ENCODE results near the gene PRDM16. TPM values are rescaled to one million over a fixed set of nuclear protein-coding genes. Genes with fewer than 3 reads are reported as not detected.

PRDM16 gene
- total and polyA plus RNA-seq, 8 donors, result 9.6 to 18.0 (median 14.7) TPM

DNA sequence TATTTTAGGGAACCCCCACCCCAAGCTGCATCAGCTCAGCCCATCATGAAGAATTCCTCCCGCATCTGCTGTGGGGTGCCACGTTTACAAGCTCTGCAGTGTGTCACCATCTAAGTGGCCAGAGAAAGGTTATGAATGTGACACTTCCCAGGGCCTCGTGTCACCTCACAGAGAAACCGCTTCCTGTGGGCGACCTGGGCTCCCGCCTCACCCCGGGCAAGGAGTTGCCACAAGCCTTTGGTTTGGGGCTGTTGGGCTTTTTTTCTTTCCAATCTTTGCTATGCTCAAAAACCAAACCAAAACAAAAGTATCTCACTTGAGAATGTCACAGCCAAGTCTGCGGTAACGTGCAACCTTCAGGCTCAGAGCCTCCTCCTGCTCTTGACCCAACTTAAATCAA, 303.3 kb downstream of the PRDM16 start:
- no peak for DNase-seq
- Histone ChIP-seq H3K36me3 (no peaks in the 10 kb centered on the region), H3K4me1 (no peaks in the 10 kb centered on the region), H3K27ac (no peak overlapping the region), H3K4me3 (no peak overlapping the region), H3K27me3 (peaks cover 0 to 70% of the 10 kb centered on the region in 2 donors), H3K9me3 (no peaks in the 10 kb centered on the region)
- TF ChIP-seq, protein P1, sequence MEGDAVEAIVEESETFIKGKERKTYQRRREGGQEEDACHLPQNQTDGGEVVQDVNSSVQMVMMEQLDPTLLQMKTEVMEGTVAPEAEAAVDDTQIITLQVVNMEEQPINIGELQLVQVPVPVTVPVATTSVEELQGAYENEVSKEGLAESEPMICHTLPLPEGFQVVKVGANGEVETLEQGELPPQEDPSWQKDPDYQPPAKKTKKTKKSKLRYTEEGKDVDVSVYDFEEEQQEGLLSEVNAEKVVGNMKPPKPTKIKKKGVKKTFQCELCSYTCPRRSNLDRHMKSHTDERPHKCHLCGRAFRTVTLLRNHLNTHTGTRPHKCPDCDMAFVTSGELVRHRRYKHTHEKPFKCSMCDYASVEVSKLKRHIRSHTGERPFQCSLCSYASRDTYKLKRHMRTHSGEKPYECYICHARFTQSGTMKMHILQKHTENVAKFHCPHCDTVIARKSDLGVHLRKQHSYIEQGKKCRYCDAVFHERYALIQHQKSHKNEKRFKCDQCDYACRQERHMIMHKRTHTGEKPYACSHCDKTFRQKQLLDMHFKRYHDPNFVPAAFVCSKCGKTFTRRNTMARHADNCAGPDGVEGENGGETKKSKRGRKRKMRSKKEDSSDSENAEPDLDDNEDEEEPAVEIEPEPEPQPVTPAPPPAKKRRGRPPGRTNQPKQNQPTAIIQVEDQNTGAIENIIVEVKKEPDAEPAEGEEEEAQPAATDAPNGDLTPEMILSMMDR (IDR thresholded peaks at IDR 0.05), result no peak
- ATAC-seq, result no peak
- intact Hi-C loops (cut with DNase I), result no loop called here

DNA sequence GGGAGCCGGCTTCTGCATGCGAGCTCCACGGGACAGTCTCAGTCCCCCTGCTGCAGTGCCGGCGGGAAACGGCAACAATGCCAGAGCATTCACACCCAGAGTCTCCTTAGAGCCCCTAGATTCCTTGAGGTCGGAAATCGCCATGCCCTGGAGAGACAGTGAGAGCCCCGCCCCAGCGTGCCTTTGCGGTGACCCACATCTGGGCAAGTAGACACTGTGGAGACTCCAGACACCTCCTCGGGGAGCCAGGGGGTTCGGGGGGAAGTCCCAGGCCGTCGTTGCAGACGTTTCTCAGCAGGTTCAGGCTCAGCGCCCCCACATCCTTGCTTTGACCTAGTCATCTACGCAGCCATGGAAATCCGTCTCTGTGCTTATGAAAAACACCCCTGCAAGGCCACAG, 304.2 kb downstream of the PRDM16 start:
- intact Hi-C loops (cut with DNase I), result no loop called here
- no peaks in the 10 kb centered on the region for H3K36me3 ChIP-seq
- H3K27ac ChIP-seq, result no peak overlapping the region
- no peak for ATAC-seq
- no peaks in the 10 kb centered on the region for H3K9me3 ChIP-seq
- H3K4me1 ChIP-seq, result no peaks in the 10 kb centered on the region
- H3K27me3 ChIP-seq, result peaks cover 0 to 65% of the 10 kb centered on the region in 2 donors
- no peak for DNase-seq
- TF ChIP-seq, protein P1 (IDR thresholded peaks at IDR 0.05), result no peak
- no peak overlapping the region for H3K4me3 ChIP-seq

DNA sequence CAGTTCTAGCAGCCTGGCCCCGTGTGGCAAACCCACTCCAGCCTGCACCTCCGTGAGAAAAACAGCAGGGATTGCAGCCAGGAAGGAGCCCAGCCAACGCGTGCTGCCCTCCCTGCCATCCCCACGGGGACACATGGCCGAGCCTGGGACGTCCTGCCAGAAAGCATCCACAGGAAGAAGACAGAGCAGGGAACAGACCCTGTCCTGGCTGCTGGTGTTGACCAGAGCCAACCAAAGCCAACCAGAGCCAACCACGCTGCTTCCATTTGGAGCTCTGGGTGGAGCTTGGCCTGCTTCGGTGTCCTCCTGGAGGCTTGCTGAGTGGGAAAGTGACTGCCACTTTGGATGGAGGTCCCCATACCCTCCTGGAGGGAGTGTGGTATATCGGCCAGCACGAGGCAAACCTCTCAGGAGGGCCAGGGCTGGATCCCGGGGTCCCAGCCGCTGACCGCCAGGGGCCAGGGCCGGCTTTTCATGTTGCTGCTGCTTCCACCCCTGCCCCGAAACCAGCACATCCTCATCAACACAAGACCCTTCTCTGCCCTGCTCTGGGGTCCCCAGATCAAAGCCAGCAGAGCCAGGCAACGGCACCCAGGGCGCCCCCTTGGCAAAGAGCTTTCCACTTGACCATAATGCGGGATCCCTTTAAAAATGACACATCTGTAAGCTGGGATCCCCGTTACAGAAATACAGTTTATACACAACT, 304.9 kb downstream of the PRDM16 start:
- ATAC-seq (no peak), DNase-seq (no peak)
- Histone ChIP-seq H3K27me3 (peaks cover 0 to 58% of the 10 kb centered on the region in 2 donors), H3K9me3 (no peaks in the 10 kb centered on the region), H3K27ac (no peak overlapping the region), H3K36me3 (no peaks in the 10 kb centered on the region), H3K4me1 (no peaks in the 10 kb centered on the region), H3K4me3 (no peak overlapping the region)
- intact Hi-C loops (cut with DNase I), result no loop called here
- TF ChIP-seq, protein P1 (IDR thresholded peaks at IDR 0.05), result no peak

DNA sequence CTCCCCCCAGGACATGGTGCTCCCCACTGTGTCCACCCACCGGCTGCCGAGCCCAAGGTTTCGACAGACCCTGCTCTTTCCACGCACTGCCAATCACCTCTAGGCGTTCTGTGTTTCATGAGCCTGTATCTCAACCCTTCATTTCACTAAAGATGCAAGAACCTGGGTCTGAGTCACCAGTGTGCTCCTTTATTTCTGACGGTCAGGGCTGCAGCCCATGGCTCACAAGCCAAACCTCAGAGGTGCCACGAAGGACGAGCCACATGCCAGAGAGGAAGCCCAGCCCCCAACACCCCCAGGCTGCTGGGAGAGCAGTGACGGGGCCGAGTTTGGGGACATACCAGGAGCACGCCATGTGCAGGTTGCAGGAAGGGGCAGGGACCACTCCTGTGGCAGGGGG, 306.2 kb downstream of the PRDM16 start:
- no peak overlapping the region for H3K27ac ChIP-seq
- H3K4me3 ChIP-seq, result no peak overlapping the region
- no peak for ATAC-seq
- DNase-seq, result no peak
- peaks cover 0 to 52% of the 10 kb centered on the region in 2 donors for H3K27me3 ChIP-seq
- intact Hi-C loops (cut with DNase I), result no loop called here
- TF ChIP-seq, protein P1 (IDR thresholded peaks at IDR 0.05), result no peak
- no peaks in the 10 kb centered on the region for H3K4me1 ChIP-seq
- H3K9me3 ChIP-seq, result no peaks in the 10 kb centered on the region
- H3K36me3 ChIP-seq, result no peaks in the 10 kb centered on the region

DNA sequence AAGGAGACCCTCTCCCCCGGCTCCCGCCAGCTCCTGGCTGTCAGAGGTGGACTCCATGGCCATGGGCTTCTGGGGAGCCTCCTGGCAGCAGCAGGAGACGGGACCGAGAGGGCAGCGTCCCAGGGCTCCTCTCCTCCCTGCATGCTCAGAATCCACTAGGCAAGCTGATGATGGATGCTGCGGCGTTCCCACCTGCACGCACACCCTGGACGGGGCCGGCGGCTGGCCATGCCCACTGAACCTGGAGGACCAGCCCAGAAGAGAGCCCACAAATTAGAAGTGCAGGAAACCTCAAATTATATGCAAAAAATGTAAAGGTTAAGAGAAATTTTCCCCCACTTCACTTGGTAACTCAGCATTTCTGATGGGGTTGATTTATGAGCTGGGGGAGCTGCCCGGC, 308.2 kb downstream of the PRDM16 start:
- Histone ChIP-seq H3K4me3 (no peak overlapping the region), H3K4me1 (no peaks in the 10 kb centered on the region), H3K36me3 (no peaks in the 10 kb centered on the region), H3K9me3 (no peaks in the 10 kb centered on the region), H3K27me3 (peaks cover 0 to 55% of the 10 kb centered on the region in 2 donors), H3K27ac (no peak overlapping the region)
- TF ChIP-seq, protein P1 (IDR thresholded peaks at IDR 0.05), result no peak
- intact Hi-C loops (cut with DNase I), result no loop called here
- no peak for DNase-seq
- ATAC-seq, result no peak

All from left lung (tissue), 10 donors.